ENCODE measurements around the gene MEIOC.
A peak's percentile ranks its signal among the peaks of the same experiment; 100 is the strongest.

Gene MEIOC

GRCh38 chr17:44687756-44688155 is 31.5 kb downstream of the MEIOC start:
- TF ChIP-seq SIN3A (IDR thresholded peaks at IDR 0.05; ENCODE audit: borderline replicate concordance, insufficient read depth, low read length) (no peak), FOXP2 (optimal IDR thresholded peaks at IDR 0.05; ENCODE audit: borderline replicate concordance, extremely low read depth, extremely low read length, insufficient read depth) (no peak), POLR2AphosphoS5 (IDR thresholded peaks at IDR 0.05; ENCODE audit: low read depth, low read length) (no peak), REST (IDR thresholded peaks at IDR 0.05; ENCODE audit: insufficient read depth in 1 of 2, low read depth in 2 of 2, low read length in 2 of 2) (no peak), TAF1 (IDR thresholded peaks at IDR 0.05; ENCODE audit: borderline replicate concordance, insufficient read depth, low read length) (no peak)

GRCh38 chr17:44688200-44688599 is 31.9 kb downstream of the MEIOC start:
- TF ChIP-seq TAF1 (IDR thresholded peaks at IDR 0.05; ENCODE audit: borderline replicate concordance, insufficient read depth, low read length) = no peak
- TF ChIP-seq FOXP2 (optimal IDR thresholded peaks at IDR 0.05; ENCODE audit: borderline replicate concordance, extremely low read depth, extremely low read length, insufficient read depth) = no peak
- TF ChIP-seq REST (IDR thresholded peaks at IDR 0.05; ENCODE audit: insufficient read depth in 1 of 2, low read depth in 2 of 2, low read length in 2 of 2) = no peak
- no peak for TF ChIP-seq POLR2AphosphoS5 (IDR thresholded peaks at IDR 0.05; ENCODE audit: low read depth, low read length)
- no peak for TF ChIP-seq SIN3A (IDR thresholded peaks at IDR 0.05; ENCODE audit: borderline replicate concordance, insufficient read depth, low read length)

GRCh38 chr17:44688675-44689476 is 32.6 kb downstream of the MEIOC start:
- TF ChIP-seq FOXP2 (optimal IDR thresholded peaks at IDR 0.05; ENCODE audit: borderline replicate concordance, extremely low read depth, extremely low read length, insufficient read depth) = no peak
- TF ChIP-seq POLR2AphosphoS5 (IDR thresholded peaks at IDR 0.05; ENCODE audit: low read depth, low read length) = no peak
- TF ChIP-seq REST (IDR thresholded peaks at IDR 0.05; ENCODE audit: insufficient read depth in 1 of 2, low read depth in 2 of 2, low read length in 2 of 2) = no peak
- TF ChIP-seq TAF1 (IDR thresholded peaks at IDR 0.05; ENCODE audit: borderline replicate concordance, insufficient read depth, low read length) = no peak
- TF ChIP-seq SIN3A (IDR thresholded peaks at IDR 0.05; ENCODE audit: borderline replicate concordance, insufficient read depth, low read length) = no peak

- TF ChIP-seq FOXP2 (optimal IDR thresholded peaks at IDR 0.05; ENCODE audit: borderline replicate concordance, extremely low read depth, extremely low read length, insufficient read depth) = peak; percentile 77
- TF ChIP-seq SIN3A (IDR thresholded peaks at IDR 0.05; ENCODE audit: borderline replicate concordance, insufficient read depth, low read length) = no peak; the same call in 1 of the 2 replicates
- TF ChIP-seq TAF1 (IDR thresholded peaks at IDR 0.05; ENCODE audit: borderline replicate concordance, insufficient read depth, low read length) = peak; percentile 96
- TF ChIP-seq POLR2AphosphoS5 (IDR thresholded peaks at IDR 0.05; ENCODE audit: low read depth, low read length) = peak; percentile 99
- TF ChIP-seq REST (IDR thresholded peaks at IDR 0.05; ENCODE audit: insufficient read depth in 1 of 2, low read depth in 2 of 2, low read length in 2 of 2) = no peak; a peak in 1 of 4 replicates
Measured at GRCh38 chr17:44689477-44690217, 33.4 kb downstream of the MEIOC start, which contains the start of gene CCDC43. Gene CCDC43, minus strand, starts transcription at chr17:44689776. Its CDS starts 23 bp downstream, at chr17:44689753.

Measured in PFSK-1 (cell line).